ENCODE results near the gene RSPO4.

- TF ChIP-seq POLR2A (IDR thresholded peaks at IDR 0.05; ENCODE audit: low read depth, low read length): no peak
- no peak for TF ChIP-seq EZH2 (IDR thresholded peaks at IDR 0.05; ENCODE audit: borderline replicate concordance, low read depth, low read length, severe bottlenecking)
Measured at GRCh38 chr20:962683-963082, 39.4 kb downstream of the RSPO4 start.
